K562 (cell line): ENCODE measurements around the gene RBM45. TPM values are rescaled to one million over a fixed set of nuclear protein-coding genes. Genes with fewer than 3 reads are reported as not detected.

ENCODE experiments used
- COPS2 ChIP-seq: fragments of 450-650 bp; conservative IDR thresholded peaks from 2 replicates; pipeline ENCODE4 v1.6.1; 2016; ENCODE audit warnings: mild to moderate bottlenecking, moderate library complexity
- ERF ChIP-seq: fragments of 450-650 bp; formaldehyde crosslinking; IDR thresholded peaks from 2 replicates; pipeline ENCODE4 v1.4.0; 2020; ENCODE audit warnings: mild to moderate bottlenecking, mixed read lengths
- MCM5 ChIP-seq: fragments of 450-650 bp; IDR thresholded peaks from 2 replicates; pipeline ENCODE4 v1.6.1; 2016; ENCODE audit warnings: low read depth
- NEUROD1 ChIP-seq: fragments of 150-350 bp; IDR thresholded peaks from 2 replicates; pipeline ENCODE4 v1.6.1; 2014; ENCODE audit warnings: borderline replicate concordance, low read length, low read depth; ENCODE audit not compliant: partially characterized antibody
- NR0B1 ChIP-seq: fragments of 450-650 bp; IDR thresholded peaks from one replicate; pipeline ENCODE4 v1.6.1; 2018; ENCODE audit warnings: mild to moderate bottlenecking, moderate library complexity; ENCODE audit not compliant: partially characterized antibody
- RBM25 ChIP-seq: fragments of 200-400 bp; formaldehyde crosslinking; IDR thresholded peaks from 2 replicates; pipeline ENCODE4 v1.6.1; 2018; ENCODE audit warnings: low read length, low read depth, moderate library complexity; ENCODE audit not compliant: severe bottlenecking
- SRSF9 ChIP-seq: fragments of 200-400 bp; formaldehyde crosslinking; IDR thresholded peaks from 2 replicates; pipeline ENCODE4 v1.6.1; 2017; ENCODE audit warnings: low read depth, low read length, borderline replicate concordance
- polyA plus RNA-seq, 8 experiments: library from polyadenylated mRNA; depleted of rRNA in 4 of 8; stranded (reverse) in 5 of 8; unstranded in 3 of 8; fragments of >200 nt; fragmentation: Nextera tagmentation in 2 of 8; fragmentation: Illumina TruSeq in 1 of 8; extraction: Ambion mirVana in 2 of 8; extraction: Trizol in 1 of 8; gene quantifications; 2 replicates each; pipeline versions ENCODE4 v1.2.1 to v1.2.3, GENCODE V29; 2011 to 2014; ENCODE audit warnings: inconsistent platforms in 1 of 8, missing spikeins in 1 of 8
- total RNA-seq, 7 experiments: library from RNA; depleted of rRNA in 6 of 7; stranded (reverse); fragments of >200 nt in 6 of 7; fragmentation: Illumina TruSeq in 2 of 7; extraction: Trizol in 2 of 7; gene quantifications; 2 replicates each; pipeline versions ENCODE4 v1.2.1 to v1.2.3, GENCODE V29; 2011 to 2021; ENCODE audit warnings: low replicate concordance in 1 of 7
- TF ChIP-seq, protein P1 (sequence below), 2 experiments: fragments of 450-650 bp in 1 of 2; sonication (generic) in 1 of 2; formaldehyde crosslinking in 1 of 2; IDR thresholded peaks in 1 of 2; conservative IDR thresholded peaks in 1 of 2; 2 replicates each; pipeline versions ENCODE4 v1.6.1 to v1.8.1; 2016 to 2023; ENCODE audit warnings: mild to moderate bottlenecking in 2 of 2, moderate library complexity in 2 of 2, inconsistent platforms in 1 of 2, missing genetic modification reagents in 1 of 2
- TF ChIP-seq, protein P2 (sequence below): fragments of 450-650 bp; formaldehyde crosslinking; conservative IDR thresholded peaks from 2 replicates; pipeline ENCODE4 v1.4.0; 2022; ENCODE audit warnings: mild to moderate bottlenecking, missing genetic modification characterization
- TF ChIP-seq, protein P3 (sequence below): fragments of 450-650 bp; IDR thresholded peaks from 2 replicates; pipeline ENCODE4 v1.6.1; 2018; ENCODE audit warnings: mild to moderate bottlenecking, low read depth; ENCODE audit not compliant: partially characterized antibody

The RBM45 gene
- total and polyA plus RNA-seq, 9 of the 15 experiments (the other 6 are each of a cell fraction or from before 2014, with no cell fraction given): 6.7 to 22.0 (median 15.0) TPM

DNA sequence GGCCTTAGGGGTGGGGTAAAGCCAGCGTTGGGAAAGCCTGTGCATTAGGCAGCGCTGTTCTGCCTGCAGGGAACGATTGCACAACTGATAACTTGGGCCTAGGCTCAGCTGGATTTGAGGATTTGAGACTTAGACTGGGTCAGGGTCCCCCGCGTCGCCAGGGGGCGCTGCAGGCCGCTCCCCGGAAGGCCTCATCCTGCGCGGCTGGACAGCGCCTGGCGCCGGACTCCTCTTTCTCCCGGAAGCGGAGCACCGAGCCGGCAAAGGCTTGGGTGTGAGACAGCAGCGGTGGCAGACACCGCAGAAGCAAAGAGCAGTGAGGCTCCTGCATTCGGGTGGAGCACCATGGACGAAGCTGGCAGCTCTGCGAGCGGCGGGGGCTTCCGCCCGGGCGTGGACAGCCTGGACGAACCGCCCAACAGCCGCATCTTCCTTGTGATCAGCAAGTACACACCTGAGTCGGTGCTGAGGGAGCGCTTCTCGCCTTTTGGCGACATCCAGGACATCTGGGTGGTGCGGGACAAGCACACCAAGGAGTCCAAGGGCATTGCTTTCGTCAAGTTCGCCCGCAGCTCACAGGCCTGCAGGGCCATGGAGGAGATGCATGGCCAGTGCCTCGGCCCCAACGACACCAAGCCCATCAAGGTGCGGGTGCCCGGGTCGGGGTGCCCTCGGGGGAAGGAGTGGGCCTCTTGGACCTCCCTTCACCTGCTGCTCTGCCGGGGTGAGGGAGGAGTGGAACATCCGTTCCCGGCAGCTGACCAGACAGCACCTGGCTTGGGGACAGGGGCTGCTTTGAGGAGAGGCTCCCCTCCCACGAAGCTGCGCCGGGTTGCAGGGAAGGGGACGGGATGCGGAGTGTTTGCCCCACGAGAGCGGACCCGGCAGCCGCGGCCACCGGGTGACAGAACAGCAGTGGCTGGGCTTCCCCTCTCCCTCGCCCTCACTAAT lies at the start of gene RBM45 (continued):
- TF ChIP-seq, protein P1, sequence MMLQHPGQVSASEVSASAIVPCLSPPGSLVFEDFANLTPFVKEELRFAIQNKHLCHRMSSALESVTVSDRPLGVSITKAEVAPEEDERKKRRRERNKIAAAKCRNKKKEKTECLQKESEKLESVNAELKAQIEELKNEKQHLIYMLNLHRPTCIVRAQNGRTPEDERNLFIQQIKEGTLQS (IDR thresholded peaks at IDR 0.05): peak; percentile 35
- TF ChIP-seq, protein P1 (CRISPR knock-in tag; conservative IDR thresholded peaks at IDR 0.05): 0 out of 2 replicates have a peak, but pooled peaks have one; percentile 43
- TF ChIP-seq NR0B1 (no peak), COPS2 (no peak), SRSF9 (no peak), ERF (CRISPR knock-in tag) (no peak; the same call in 1 of the 2 replicates), NEUROD1 (peak; percentile 73), RBM25 (no peak), MCM5 (no peak)
- TF ChIP-seq, protein P2, sequence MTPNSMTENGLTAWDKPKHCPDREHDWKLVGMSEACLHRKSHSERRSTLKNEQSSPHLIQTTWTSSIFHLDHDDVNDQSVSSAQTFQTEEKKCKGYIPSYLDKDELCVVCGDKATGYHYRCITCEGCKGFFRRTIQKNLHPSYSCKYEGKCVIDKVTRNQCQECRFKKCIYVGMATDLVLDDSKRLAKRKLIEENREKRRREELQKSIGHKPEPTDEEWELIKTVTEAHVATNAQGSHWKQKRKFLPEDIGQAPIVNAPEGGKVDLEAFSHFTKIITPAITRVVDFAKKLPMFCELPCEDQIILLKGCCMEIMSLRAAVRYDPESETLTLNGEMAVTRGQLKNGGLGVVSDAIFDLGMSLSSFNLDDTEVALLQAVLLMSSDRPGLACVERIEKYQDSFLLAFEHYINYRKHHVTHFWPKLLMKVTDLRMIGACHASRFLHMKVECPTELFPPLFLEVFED: no peak
- TF ChIP-seq, protein P3, sequence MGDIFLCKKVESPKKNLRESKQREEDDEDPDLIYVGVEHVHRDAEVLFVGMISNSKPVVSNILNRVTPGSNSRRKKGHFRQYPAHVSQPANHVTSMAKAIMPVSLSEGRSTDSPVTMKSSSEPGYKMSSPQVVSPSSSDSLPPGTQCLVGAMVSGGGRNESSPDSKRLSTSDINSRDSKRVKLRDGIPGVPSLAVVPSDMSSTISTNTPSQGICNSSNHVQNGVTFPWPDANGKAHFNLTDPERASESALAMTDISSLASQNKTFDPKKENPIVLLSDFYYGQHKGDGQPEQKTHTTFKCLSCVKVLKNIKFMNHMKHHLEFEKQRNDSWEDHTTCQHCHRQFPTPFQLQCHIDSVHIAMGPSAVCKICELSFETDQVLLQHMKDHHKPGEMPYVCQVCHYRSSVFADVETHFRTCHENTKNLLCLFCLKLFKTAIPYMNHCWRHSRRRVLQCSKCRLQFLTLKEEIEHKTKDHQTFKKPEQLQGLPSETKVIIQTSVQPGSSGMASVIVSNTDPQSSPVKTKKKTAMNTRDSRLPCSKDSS: no peak
